Tibial artery (tissue), 4 donors: Measurements from ENCODE around the gene IGLL5.

ENCODE experiments used
- DNase-seq, 2 donors: peaks; one replicate each; pipeline ENCODE4 v3.0.0-alpha.2; 2019
- H3K27ac ChIP-seq, 2 donors: fragments of 200-600 bp; sonication (generic) in 1 of 2; 1 replicate in 1 of 2; 2 replicates in 1 of 2; pipeline ENCODE4 v1.5.1; 2018 to 2019; ENCODE audit warnings: mild to moderate bottlenecking in 1 of 2
- H3K27me3 ChIP-seq, 2 donors: fragments of 200-600 bp; sonication (generic) in 1 of 2; one replicate each; pipeline versions ENCODE4 v1.5.1 to v1.6.0; 2016 to 2019
- H3K36me3 ChIP-seq, 3 donors: fragments of 200-600 bp; sonication (generic) in 2 of 3; one replicate each; pipeline ENCODE4 v1.5.1; 2016 to 2019; ENCODE audit warnings: mild to moderate bottlenecking in 2 of 3
- H3K4me1 ChIP-seq, 4 donors: fragments of 200-600 bp; sonication (generic) in 2 of 4; 1 replicate in 3 of 4; 2 replicates in 1 of 4; pipeline ENCODE4 v1.5.1; 2016 to 2019
- H3K4me3 ChIP-seq, 2 donors: fragments of 200-600 bp; sonication (generic) in 1 of 2; 1 replicate in 1 of 2; 2 replicates in 1 of 2; pipeline ENCODE4 v1.5.1; 2018 to 2019; ENCODE audit warnings: mild to moderate bottlenecking in 2 of 2
- H3K9me3 ChIP-seq, 3 donors: fragments of 200-600 bp; sonication (generic) in 1 of 3; one replicate each; pipeline ENCODE4 v1.5.1; 2016 to 2019
- CTCF ChIP-seq, 2 experiments: fragments of 200-600 bp in 1 of 2; fragments of 450-650 bp in 1 of 2; IDR thresholded peaks; one replicate each; pipeline ENCODE4 v1.5.1; 2017 to 2019; ENCODE audit warnings: antibody characterized with exemption in 2 of 2, mild to moderate bottlenecking in 1 of 2, moderate library complexity in 1 of 2
- intact Hi-C: fragments of 100-400 bp; cut with DNase I; formaldehyde crosslinking; loops from one replicate; pipeline ENCODE4 v1.15.0; 2023; ENCODE audit warnings: low total_unique reads

The IGLL5 gene

GRCh38 chr22:22917377-22917776, 29.8 kb downstream of the IGLL5 start:
- H3K27ac ChIP-seq, result no peak overlapping the region
- H3K9me3 ChIP-seq, result no peaks in the 10 kb centered on the region
- intact Hi-C loops, result no loop called here
- peaks cover 0 to 13% of the 10 kb centered on the region in 2 donors for H3K27me3 ChIP-seq
- no peak for DNase-seq
- TF ChIP-seq CTCF (IDR thresholded peaks at IDR 0.05), result no peak
- no peak overlapping the region for H3K4me3 ChIP-seq
- no peaks in the 10 kb centered on the region for H3K4me1 ChIP-seq
- no peaks in the 10 kb centered on the region for H3K36me3 ChIP-seq

- H3K36me3 ChIP-seq, result no peaks in the 10 kb centered on the region
- peaks cover 0 to 13% of the 10 kb centered on the region in 2 donors for H3K27me3 ChIP-seq
- no peaks in the 10 kb centered on the region for H3K4me1 ChIP-seq
- no peak for TF ChIP-seq CTCF (IDR thresholded peaks at IDR 0.05)
- no peak for DNase-seq
- intact Hi-C loops, result no loop called here
- no peak overlapping the region for H3K4me3 ChIP-seq
- no peak overlapping the region for H3K27ac ChIP-seq
- H3K9me3 ChIP-seq, result no peaks in the 10 kb centered on the region
These were observed 30.8 kb downstream of the IGLL5 start for GRCh38 chr22:22918297-22918965.

GRCh38 chr22:22919041-22919440, 31.4 kb downstream of the IGLL5 start:
- peaks cover 0 to 13% of the 10 kb centered on the region in 2 donors for H3K27me3 ChIP-seq
- H3K36me3 ChIP-seq, result no peaks in the 10 kb centered on the region
- intact Hi-C loops, result no loop called here
- no peak overlapping the region for H3K4me3 ChIP-seq
- no peaks in the 10 kb centered on the region for H3K4me1 ChIP-seq
- no peak for DNase-seq
- H3K27ac ChIP-seq, result no peak overlapping the region
- no peaks in the 10 kb centered on the region for H3K9me3 ChIP-seq
- TF ChIP-seq CTCF (IDR thresholded peaks at IDR 0.05), result no peak

GRCh38 chr22:22920104-22920654, 32.6 kb downstream of the IGLL5 start:
- peaks cover 0 to 15% of the 10 kb centered on the region in 2 donors for H3K27me3 ChIP-seq
- DNase-seq, result no peak
- H3K4me3 ChIP-seq, result no peak overlapping the region
- no peaks in the 10 kb centered on the region for H3K36me3 ChIP-seq
- no peak overlapping the region for H3K27ac ChIP-seq
- no peak for TF ChIP-seq CTCF (IDR thresholded peaks at IDR 0.05)
- no peaks in the 10 kb centered on the region for H3K4me1 ChIP-seq
- intact Hi-C loops, result no loop called here
- no peaks in the 10 kb centered on the region for H3K9me3 ChIP-seq

- no peak for DNase-seq
- Histone ChIP-seq H3K27me3 (peaks cover 0 to 11% of the 10 kb centered on the region in 2 donors), H3K4me1 (no peaks in the 10 kb centered on the region), H3K27ac (no peak overlapping the region), H3K9me3 (no peaks in the 10 kb centered on the region), H3K4me3 (no peak overlapping the region), H3K36me3 (no peaks in the 10 kb centered on the region)
- TF ChIP-seq CTCF (IDR thresholded peaks at IDR 0.05), result no peak
- intact Hi-C loops, result no loop called here
These were observed 33.4 kb downstream of the IGLL5 start for GRCh38 chr22:22920910-22921550.
